ENCODE data around the gene IREB2.

DNA sequence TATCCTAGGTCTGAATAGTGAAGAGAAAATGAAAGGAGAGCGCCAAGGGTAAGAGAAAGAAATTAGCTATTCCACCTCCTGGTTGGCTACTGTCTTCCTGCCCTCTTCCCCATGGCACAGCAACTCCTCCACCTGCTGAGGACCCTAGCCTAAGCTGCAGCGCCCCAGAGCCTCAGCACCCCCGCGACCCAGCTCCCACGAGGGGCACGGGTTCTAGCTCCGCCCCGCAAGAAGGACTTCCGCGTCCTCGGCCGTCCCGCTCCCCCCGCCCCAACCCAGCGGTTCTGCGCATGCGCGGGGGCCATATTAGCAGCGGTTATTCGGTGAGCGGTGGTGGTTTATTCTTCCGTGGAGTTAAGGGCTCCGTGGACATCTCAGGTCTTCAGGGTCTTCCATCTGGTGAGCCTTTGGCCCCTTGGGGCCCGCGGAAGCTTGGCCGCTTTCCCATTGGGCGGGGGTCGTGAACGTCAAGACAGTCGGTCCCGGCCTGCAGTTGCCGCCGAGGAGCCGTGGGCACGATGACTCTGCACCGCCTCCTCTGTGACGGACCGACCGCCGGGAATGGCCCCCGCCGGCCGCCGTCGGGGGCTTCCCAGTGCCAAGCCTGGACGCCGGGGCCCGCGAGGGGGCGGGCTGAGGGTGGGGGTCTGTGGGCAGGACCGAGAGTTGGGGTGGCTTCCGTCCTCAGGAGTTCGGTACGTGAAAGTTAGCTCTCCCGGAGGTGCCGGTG, 102.3 kb downstream of the IREB2 start, which contains the start of gene PSMA4:
- TF ChIP-seq, protein P1, sequence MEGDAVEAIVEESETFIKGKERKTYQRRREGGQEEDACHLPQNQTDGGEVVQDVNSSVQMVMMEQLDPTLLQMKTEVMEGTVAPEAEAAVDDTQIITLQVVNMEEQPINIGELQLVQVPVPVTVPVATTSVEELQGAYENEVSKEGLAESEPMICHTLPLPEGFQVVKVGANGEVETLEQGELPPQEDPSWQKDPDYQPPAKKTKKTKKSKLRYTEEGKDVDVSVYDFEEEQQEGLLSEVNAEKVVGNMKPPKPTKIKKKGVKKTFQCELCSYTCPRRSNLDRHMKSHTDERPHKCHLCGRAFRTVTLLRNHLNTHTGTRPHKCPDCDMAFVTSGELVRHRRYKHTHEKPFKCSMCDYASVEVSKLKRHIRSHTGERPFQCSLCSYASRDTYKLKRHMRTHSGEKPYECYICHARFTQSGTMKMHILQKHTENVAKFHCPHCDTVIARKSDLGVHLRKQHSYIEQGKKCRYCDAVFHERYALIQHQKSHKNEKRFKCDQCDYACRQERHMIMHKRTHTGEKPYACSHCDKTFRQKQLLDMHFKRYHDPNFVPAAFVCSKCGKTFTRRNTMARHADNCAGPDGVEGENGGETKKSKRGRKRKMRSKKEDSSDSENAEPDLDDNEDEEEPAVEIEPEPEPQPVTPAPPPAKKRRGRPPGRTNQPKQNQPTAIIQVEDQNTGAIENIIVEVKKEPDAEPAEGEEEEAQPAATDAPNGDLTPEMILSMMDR (conservative IDR thresholded peaks at IDR 0.05) = no peak
- TF ChIP-seq ZFX (IDR thresholded peaks at IDR 0.05) = peak; percentile 51

Measured in C4-2B (cell line).